ENCODE results near the gene ETS2.

The ETS2 gene

GRCh38 chr21:38802050-38803026 lies 3.4 kb upstream of the ETS2 start:
- DNase-seq = no peak

- no peak for DNase-seq
These were observed 2.6 kb upstream of the ETS2 start for GRCh38 chr21:38803075-38803660.

DNA sequence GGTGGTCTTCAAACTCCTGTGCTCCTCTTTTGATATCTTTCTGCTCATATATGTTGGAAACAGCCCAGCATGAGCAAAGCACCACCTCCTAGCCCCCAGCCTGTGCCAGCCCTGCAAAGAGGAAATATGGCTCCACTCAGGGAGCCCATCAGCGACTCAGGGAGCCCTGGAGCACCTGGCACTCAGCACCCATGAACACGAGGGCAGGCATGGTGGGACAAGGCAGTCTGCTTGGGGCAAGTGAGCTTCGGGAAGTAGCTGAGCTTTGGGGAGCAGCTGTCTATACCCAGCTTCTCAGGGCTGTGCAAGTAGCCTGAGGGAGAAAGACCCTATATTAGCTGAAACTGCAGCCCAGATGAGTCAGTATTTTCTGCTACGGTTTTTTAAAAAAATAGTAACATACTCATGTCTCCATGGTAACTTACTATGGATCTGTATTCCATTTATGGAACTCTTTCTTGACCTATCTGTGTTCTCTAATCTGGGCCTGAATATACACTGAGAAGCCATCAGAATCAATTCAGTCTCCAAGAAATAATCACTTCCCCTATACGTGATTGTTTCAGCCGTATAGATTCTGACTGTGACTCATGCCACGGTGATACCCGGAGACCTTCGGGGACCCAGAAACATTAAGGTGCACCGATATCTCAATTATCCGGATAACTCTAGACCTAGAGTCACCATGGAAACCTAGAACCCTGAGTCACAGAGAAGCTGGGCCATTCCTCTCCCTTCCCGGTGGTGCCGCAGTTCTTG lies 1.5 kb upstream of the ETS2 start:
- DNase-seq = no peak

GRCh38 chr21:38804789-38805327 lies 871 bp upstream of the ETS2 start:
- DNase-seq = peak; percentile 24 to 36

- DNase-seq = peak; percentile 30 to 40
These were observed 618 bp downstream of the ETS2 start for GRCh38 chr21:38806153-38806941.

GRCh38 chr21:38806942-38807284 lies 1.2 kb downstream of the ETS2 start:
- DNase-seq = no peak

- no peak for DNase-seq
These were observed 1.7 kb downstream of the ETS2 start for GRCh38 chr21:38807441-38807871.

DNA sequence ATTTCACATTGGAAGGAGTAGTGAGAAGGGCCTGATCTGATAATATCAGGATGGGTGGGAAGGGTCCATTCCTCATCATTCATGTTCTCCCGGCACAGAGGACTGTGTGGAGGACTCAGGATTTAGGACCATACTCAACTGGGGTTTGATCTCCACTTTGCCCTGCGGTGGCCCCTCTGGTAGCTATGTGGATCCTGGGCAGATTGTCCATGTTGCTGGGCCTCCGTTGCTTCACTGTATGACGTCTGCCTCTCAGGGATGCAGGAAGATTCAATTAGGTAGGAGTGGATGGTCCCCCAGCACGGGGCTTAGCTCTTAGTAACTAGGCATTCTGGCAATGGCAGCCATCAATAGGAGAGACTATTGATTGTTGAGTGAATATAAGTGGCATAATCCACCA lies 2.3 kb downstream of the ETS2 start:
- no peak for DNase-seq

DNA sequence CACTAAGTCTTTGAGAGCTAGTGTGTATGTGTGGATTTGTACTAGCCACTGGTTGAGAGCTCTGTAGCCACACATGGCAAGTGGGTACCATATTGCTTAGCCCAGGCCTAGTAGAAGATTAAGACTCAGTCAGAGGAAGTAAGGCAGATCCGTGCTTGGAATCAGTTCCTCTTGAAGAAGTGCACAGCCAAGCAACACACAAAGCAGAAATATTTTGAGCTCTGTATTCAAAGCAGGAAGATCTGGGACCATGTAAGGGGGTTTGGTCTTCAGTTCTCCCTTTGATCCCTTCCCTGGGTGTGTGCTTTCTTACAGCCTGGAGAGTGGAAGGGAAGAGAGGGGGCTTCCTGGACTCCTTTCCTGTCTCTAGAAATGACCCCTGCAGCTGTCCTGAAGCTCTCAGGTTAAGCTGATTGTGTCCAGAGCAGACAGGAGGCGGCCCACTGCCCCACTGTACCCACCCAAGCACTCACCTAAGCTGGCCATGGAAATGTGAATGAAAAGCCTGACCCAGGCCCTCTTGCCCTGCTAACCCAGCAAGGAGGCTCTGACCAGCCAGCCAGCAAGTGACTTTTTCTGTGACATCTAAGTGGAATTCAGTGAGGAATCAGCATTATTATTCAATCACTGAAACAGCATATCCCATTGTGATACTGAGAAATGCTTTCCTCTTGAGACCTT lies 3.6 kb downstream of the ETS2 start:
- no peak for DNase-seq

DNA sequence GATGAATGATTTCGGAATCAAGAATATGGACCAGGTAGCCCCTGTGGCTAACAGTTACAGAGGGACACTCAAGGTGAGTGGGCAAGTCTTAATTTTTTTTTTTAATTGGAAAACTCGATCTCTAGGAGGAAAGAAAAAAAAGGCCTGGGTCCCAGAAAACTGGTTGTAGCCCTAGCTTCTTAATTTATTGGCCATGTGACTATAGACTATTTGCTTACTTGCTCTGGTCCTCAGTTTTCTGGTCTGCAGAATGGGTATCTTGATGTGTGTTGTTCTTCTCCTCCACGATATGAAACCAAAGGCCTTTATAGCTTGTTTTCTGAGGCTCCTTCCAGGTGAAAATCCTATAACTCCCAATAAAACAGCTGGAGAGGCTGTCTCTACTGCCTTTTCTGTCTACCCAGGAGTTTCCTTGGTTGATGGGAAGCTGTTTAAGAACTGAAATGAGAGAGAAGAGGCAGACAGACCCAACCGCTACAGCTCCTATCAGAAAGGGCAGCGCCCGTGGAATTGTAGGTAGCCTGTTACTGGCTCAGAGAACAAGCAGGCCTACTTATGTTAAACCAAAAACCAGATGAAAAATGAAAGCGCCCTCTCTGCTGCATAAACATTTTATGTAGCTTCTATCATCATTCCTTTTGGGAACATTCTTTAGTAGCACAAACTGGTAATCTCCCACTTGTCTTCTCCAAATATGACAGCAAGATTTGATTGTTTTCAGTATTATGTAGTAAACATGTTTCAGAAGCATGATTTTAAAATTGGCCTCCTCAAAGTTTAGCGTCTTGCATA lies 4.5 kb downstream of the ETS2 start:
- DNase-seq = no peak

DNA sequence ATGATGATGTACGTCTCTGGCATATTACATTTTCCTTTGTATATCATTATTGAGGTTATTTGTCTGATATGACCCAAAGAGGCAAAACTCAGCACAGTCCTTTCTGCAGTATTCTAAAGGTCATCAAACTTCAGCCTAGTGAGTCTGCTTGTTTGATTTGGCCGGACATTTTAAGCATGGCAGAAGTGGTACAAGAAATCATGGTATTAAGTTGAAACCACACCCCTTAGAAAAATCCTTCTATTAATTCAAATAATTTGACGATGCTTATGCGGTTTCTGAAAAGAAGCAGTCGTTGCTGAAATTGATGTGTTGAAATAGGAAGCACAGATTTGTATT lies 5.1 kb downstream of the ETS2 start:
- no peak for DNase-seq

- no peak for DNase-seq
These were observed 5.5 kb downstream of the ETS2 start for GRCh38 chr21:38811257-38811656.

- DNase-seq = no peak
These were observed 7.4 kb downstream of the ETS2 start for GRCh38 chr21:38813143-38813542.

- DNase-seq = no peak
These were observed 7.8 kb downstream of the ETS2 start for GRCh38 chr21:38813547-38813946.

DNA sequence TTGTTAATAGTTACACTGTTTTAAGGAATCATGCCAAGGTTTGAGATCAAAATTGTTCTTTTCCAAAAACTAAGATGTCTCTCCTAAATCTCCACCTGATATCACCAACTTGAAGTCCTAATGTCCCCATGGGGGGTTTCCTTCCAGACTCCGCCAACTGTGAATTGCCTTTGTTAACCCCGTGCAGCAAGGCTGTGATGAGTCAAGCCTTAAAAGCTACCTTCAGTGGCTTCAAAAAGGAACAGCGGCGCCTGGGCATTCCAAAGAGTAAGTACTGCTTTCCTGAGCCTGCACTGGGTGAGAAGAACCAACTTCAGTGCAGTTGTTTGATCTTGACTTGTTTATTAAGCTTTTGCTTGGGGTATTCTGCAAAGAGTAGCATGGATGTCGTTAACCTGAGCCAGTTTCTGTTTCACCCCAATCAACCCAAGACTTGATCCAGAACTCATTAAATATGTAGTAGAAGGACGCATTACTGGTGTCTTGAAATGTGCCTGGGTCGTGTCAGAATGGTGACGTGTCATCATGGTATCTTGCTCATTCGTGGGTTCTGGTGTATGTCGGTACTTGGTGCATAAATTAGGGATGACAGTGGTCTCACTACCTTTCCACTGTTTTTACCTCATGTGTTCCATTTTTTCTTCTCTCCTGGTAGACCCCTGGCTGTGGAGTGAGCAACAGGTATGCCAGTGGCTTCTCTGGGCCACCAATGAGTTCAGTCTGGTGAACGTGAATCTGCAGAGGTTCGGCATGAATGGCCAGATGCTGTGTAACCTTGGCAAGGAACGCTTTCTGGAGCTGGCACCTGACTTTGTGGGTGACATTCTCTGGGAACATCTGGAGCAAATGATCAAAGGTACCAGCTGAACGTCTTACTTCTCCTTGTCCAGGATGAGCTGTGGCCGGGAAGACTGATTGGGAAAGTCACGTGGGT lies 8.7 kb downstream of the ETS2 start:
- DNase-seq = no peak

DNA sequence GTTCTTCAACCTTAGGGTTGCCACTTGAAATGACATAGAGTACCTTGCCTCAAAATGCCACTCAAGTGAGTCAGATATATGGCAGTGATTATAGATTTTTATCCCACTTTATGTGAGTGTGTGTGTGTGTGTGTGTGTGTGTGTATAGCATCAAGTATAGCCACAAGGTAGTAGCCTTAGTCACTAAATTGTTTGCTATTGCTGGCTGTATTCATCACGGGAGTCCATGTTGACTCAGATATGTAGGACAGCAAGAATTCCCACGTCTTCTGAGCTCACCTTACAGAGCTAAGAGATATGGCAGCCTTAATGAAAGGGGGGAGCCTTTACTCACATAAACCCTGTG lies 9.3 kb downstream of the ETS2 start:
- DNase-seq = no peak

DNA sequence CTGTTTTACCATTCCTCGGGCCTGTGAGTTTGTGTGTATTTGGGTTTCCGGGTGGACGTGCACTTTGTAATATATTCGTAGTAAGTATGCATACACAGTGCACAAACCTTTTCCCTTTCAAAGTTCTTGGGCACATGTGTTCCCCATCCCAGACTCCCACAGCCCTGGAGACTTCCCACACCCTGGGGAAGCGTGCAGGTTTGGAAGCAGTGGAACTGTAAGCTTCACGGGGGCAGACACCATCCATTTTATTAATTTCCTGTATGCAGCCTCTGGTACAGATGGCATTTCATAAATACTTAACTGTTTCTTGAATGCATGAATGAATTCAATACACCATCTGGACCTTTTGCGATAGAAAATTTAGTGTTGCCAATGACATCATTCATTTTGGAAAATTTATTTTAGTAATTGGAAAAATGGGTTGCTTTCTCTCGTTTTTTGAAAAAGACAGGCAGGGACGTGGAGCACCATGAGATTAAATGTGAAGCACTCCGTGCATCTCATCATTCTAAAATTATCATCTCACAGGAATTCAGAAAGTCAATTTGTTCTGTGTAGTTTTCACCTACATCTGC lies 10.8 kb downstream of the ETS2 start:
- DNase-seq = no peak

- DNase-seq = no peak
These were observed 11.9 kb downstream of the ETS2 start for GRCh38 chr21:38817371-38818324.

- no peak for DNase-seq
These were observed 12.6 kb downstream of the ETS2 start for GRCh38 chr21:38818325-38818723.
